GM21528 (cell line): ENCODE measurements around the gene ASPHD1.
"Not testable (repeated sequence)": the region's sequence is repeated elsewhere in the genome, so short reads cannot be mapped to it uniquely, and the experiment has no call there.

Experiments used
- ATAC-seq: cut with Tn5 transposase; IDR thresholded peaks from one replicate; pipeline ENCODE4 v1.9.1; 2021; ENCODE audit warnings: mild to moderate bottlenecking, moderate library complexity; ENCODE audit not compliant: unreplicated experiment, low FRiP score

The ASPHD1 gene

DNA sequence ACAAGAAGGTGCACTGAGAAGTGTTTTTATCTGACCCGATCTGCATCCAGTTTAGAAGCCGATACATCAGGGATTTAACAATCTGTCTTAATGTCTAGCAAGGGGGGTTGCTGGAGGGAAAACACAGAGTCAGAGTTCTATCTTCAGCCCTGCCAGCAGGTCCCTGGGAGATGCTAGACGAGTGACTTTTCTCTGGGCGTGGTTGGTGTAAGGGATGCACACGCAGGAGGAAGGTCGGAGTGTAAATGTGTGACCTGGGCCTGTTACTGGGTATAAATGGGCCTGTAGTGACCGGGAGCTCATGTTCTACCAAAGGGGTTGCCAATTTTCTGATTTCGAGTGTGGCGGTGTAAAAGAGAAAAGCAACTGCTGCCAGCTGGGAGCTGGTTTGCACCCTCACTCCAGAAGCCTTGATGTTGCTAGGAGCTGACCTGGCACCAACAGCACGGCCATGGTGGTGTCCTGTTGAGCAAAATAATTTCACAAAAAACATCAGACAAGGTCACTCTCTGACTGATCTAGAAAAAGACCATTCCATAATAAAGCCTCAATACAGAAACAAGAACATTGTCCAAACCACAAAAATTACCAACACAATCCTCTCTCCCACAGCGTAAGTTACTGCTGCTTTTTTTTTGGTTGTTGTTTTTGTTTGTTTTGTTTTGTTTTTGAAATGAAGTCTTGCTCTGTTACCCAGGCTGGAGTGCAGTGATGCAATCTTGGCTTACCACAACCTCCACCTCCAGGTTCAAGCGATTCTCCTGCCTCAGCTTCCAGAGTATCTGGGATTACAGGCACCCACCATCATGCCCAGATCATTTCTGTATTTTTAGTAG lies 27.0 kb downstream of the ASPHD1 start:
- no peak for ATAC-seq

GRCh38 chr16:29931750-29932149 lies 31.5 kb downstream of the ASPHD1 start:
- ATAC-seq = not testable (repeated sequence)

DNA sequence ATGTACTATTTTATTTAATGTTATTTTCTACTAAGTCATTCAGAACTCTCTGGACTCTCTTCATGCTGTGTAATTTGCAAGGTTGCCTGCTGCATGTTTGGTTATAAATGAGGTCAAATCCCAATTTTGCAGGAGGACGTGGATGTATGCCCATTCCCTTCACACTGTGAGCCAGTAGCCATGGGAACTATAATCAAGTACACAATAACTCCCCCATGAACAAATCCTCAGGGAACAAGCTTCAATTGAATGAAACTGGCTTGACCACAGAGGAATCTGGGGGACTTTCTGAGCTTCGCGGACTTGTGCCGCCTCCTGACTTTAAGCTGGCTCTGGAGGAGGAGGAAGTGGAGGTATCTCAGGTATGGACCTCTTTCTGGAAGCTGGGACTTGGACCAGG lies 40.4 kb downstream of the ASPHD1 start:
- no peak for ATAC-seq

DNA sequence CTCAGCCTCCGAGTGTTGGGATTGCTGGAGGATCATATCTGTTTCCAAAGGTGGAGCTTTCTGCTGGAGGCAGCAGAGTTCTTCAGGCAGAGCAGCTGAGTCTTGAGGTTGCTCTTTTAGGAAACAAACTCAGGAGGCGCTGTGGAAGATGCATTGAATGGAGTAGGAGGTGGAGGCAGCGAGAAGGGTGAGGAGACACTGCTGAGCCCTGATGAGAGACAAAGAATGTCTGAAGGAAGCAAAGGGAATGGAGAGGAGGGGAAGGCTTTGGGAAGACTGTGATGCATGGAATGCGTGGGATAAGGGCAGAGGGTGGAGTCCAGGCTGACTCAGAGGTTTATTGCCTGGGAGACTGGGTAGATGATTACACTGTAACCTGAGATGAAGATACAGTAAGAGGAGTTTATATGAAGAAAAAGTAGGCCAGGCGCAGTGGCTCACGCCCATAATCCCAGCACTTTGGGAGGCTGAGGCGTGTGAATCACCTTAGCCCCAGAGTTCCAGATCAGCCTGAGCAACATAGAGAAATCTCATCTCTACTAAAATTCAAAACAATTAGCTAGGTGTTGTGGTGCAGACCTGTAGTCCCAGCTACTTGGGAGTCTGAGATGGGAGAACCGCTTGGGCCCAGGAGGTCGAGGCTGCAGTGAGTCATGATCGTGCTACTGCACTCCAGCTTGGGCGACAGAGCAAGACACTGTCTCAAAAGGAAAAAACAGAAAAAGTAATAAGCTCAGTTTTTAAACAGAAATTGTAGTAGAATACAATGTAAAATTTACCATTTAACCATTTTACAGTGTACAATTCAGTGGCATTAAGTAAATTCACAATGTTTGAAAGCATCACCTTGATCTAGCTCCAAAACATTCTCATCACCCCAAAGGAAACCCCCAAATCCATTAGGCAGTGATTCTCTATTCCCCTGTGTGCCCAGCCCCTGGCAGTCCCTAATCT lies 43.8 kb downstream of the ASPHD1 start:
- no peak for ATAC-seq

DNA sequence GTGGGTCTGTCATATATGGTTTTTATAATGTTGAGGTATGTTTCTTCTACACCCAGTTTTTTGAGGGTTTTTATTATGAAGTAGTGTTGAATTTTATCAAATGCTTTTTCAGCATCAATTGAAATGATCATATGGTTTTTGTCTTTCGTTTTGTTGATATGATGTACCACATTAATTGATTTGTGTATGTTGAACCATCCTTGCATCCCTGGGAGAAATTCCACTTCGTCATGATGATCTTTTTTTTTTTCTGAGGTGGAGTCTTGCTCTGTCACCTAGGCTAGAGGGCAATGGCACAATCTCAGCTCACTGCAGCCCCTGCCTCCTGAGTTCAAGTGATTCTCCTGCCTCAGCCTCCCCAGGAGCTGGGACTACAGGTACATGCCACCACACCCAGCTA lies 47.6 kb downstream of the ASPHD1 start:
- ATAC-seq = no peak

- no peak for ATAC-seq
These were observed 50.6 kb downstream of the ASPHD1 start for GRCh38 chr16:29950806-29951461.

DNA sequence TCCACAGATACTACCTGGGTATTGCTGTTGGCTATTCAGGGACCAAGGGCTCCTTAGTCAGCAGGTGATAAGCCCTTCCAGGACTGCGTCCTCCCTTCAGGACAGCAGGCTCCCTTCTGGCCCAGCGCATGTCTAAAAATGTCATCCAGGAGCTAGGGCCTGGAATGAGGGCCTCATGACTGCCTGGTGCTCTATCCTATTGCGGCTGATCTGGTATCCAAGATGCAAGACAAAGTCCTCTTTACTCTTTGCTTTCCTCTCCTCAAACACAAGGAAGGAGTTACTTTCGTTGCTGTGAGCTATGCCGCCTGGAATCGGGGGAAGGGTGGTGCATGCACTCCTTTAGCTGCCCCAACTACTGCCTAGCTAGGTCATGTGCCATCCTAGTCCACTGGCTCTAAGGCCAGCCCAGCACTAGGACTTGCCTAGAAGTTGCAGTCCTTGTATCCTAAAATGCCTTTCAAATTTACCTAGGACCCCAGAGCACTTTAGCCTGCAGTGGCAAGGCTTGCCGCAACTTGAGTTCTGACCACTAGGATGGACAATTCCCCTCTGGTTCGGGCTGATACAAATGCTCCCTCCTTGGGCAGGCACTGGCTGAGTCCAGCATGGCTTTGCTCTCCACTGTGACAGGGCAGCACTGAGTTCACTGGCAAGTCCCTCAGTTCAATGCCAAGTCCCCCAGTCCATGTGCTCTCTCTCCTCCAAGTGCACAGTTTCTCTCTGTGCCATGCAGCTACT lies 51.5 kb downstream of the ASPHD1 start:
- no peak for ATAC-seq
